SK-N-SH (cell line): ENCODE results near the gene CCDC194. TPM values are rescaled to one million over a fixed set of nuclear protein-coding genes. Genes with fewer than 3 reads are reported as not detected.

ENCODE experiments used
- CTCF ChIA-PET: fragments of 300-600, 350-600 bp; formaldehyde crosslinking; extraction: SDS; loops from one replicate; lab custom pipeline; 2021; lab: Yijun Ruan, JAX
- POLR2A ChIA-PET: fragments of 350-600 bp; sonication (Branson Sonifier 250); formaldehyde crosslinking; extraction: SDS; loops from one replicate; lab custom pipeline; 2020; ENCODE audit warnings: antibody characterized with exemption, inconsistent platforms; lab: Yijun Ruan, JAX
- DNase-seq: peaks from one replicate; pipeline ENCODE4 v3.0.0; 2012
- H2AFZ ChIP-seq: fragments of 200-600 bp; sonication (generic); 2 replicates; pipeline ENCODE4 v1.8.1; 2016; ENCODE audit warnings: antibody characterized with exemption, mild to moderate bottlenecking, low read depth
- H3F3A ChIP-seq: fragments of 200-600 bp; sonication (generic); replicated peaks from 2 replicates; pipeline ENCODE3; 2016; ENCODE audit warnings: antibody characterized with exemption, mild to moderate bottlenecking; ENCODE audit not compliant: insufficient read depth
- H3K27ac ChIP-seq, 2 experiments: fragments of 200-500 bp in 1 of 2; fragments of 200-600 bp in 1 of 2; sonication (Bioruptor generic) in 1 of 2; sonication (generic), shearing (Covaris generic) in 1 of 2; 2 replicates each; pipeline versions ENCODE4 v1.5.1 to v1.6.1; 2014 to 2016; ENCODE audit warnings: low read depth in 2 of 2, inconsistent platforms in 1 of 2, low read length in 1 of 2, mild to moderate bottlenecking in 1 of 2, mixed read lengths in 1 of 2
- H3K27me3 ChIP-seq: fragments of 200-600 bp; sonication (generic), shearing (Covaris generic); 2 replicates; pipeline ENCODE4 v1.6.1; 2016; ENCODE audit warnings: mixed run types; ENCODE audit not compliant: insufficient read depth
- H3K36me3 ChIP-seq, 2 experiments: fragments of 200-500 bp in 1 of 2; fragments of 200-600 bp in 1 of 2; sonication (Bioruptor generic) in 1 of 2; sonication (generic) in 1 of 2; replicated peaks in 1 of 2; 2 replicates each; pipeline versions ENCODE3 to v1.5.1; 2014 to 2016; ENCODE audit warnings: low read length in 1 of 2, mild to moderate bottlenecking in 1 of 2; ENCODE audit not compliant: insufficient read depth in 2 of 2, control insufficient read depth in 1 of 2
- H3K4me1 ChIP-seq, 2 experiments: fragments of 200-500 bp in 1 of 2; fragments of 200-600 bp in 1 of 2; sonication (Bioruptor generic) in 1 of 2; sonication (generic), shearing (Covaris generic) in 1 of 2; 2 replicates each; pipeline versions ENCODE4 v1.5.1 to v1.6.1; 2014 to 2016; ENCODE audit warnings: low read depth in 1 of 2, low read length in 1 of 2, mixed run types in 1 of 2; ENCODE audit not compliant: insufficient read depth in 2 of 2, control insufficient read depth in 1 of 2
- H3K4me2 ChIP-seq: fragments of 200-600 bp; sonication (generic), shearing (Covaris generic); 2 replicates; pipeline ENCODE4 v1.6.1; 2017; ENCODE audit warnings: mixed run types
- H3K4me3 ChIP-seq, 2 experiments: fragments of 200-500 bp in 1 of 2; fragments of 200-600 bp in 1 of 2; sonication (Bioruptor generic) in 1 of 2; sonication (generic), shearing (Covaris generic) in 1 of 2; 2 replicates each; pipeline versions ENCODE4 v1.5.1 to v1.8.1; 2014 to 2016; ENCODE audit warnings: low read depth in 2 of 2, inconsistent platforms in 1 of 2, low read length in 1 of 2, mild to moderate bottlenecking in 1 of 2, mixed read lengths in 1 of 2, moderate library complexity in 1 of 2
- H3K79me2 ChIP-seq: fragments of 200-600 bp; sonication (generic); 2 replicates; pipeline ENCODE4 v1.8.1; 2017; ENCODE audit warnings: mild to moderate bottlenecking; ENCODE audit not compliant: insufficient read depth
- H3K9ac ChIP-seq: fragments of 200-600 bp; sonication (generic); 2 replicates; pipeline ENCODE4 v1.6.1; 2017; ENCODE audit warnings: mixed run types
- H3K9me2 ChIP-seq: fragments of 200-600 bp; sonication (generic); 2 replicates; pipeline ENCODE4 v1.6.1; 2017; ENCODE audit warnings: mixed run types
- H3K9me3 ChIP-seq: fragments of 200-600 bp; sonication (generic); 2 replicates; pipeline ENCODE4 v1.6.1; 2017; ENCODE audit warnings: mixed run types, mild to moderate bottlenecking, moderate library complexity
- H4K20me1 ChIP-seq: fragments of 200-600 bp; sonication (generic); 2 replicates; pipeline ENCODE4 v1.6.1; 2017; ENCODE audit warnings: mild to moderate bottlenecking, mixed run types; ENCODE audit not compliant: insufficient read depth
- ELF1 ChIP-seq: IDR thresholded peaks from 2 replicates; pipeline ENCODE4 v1.4.0; 2012
- EZH2phosphoT487 ChIP-seq: fragments of 200-600 bp; sonication (generic); IDR thresholded peaks from 2 replicates; pipeline ENCODE4 v1.6.1; 2017; ENCODE audit warnings: low read depth, mixed run types, mild to moderate bottlenecking, antibody characterized with exemption, moderate library complexity, borderline replicate concordance
- FOSL2 ChIP-seq: IDR thresholded peaks from 2 replicates; pipeline ENCODE4 v1.4.0; 2012; ENCODE audit warnings: low read depth, mild to moderate bottlenecking, moderate library complexity, borderline replicate concordance
- GABPA ChIP-seq: IDR thresholded peaks from 2 replicates; pipeline ENCODE4 v1.4.0; 2012; ENCODE audit warnings: low read depth, mild to moderate bottlenecking
- MEF2A ChIP-seq: IDR thresholded peaks from 2 replicates; pipeline ENCODE4 v1.4.0; 2012; ENCODE audit warnings: low read depth, borderline replicate concordance
- NFIC ChIP-seq: IDR thresholded peaks from 2 replicates; pipeline ENCODE4 v1.4.0; 2012; ENCODE audit warnings: borderline replicate concordance
- POLR2AphosphoS5 ChIP-seq: IDR thresholded peaks from 2 replicates; pipeline ENCODE4 v1.6.1; 2012; ENCODE audit warnings: low read depth, low read length
- RAD21 ChIP-seq: IDR thresholded peaks from 2 replicates; pipeline ENCODE4 v1.6.1; 2012; ENCODE audit warnings: mild to moderate bottlenecking, low read length
- REST ChIP-seq: IDR thresholded peaks from 2 replicates; pipeline ENCODE4 v1.6.1; 2012; ENCODE audit warnings: mild to moderate bottlenecking, low read depth, low read length, moderate library complexity
- RXRA ChIP-seq: IDR thresholded peaks from 2 replicates; pipeline ENCODE4 v1.4.0; 2012; ENCODE audit warnings: low read depth, mild to moderate bottlenecking, borderline replicate concordance
- SMC3 ChIP-seq: IDR thresholded peaks from 2 replicates; pipeline ENCODE4 v1.6.1; 2012; ENCODE audit warnings: low read depth, low read length, improper control_type of control experiment
- TAF1 ChIP-seq: IDR thresholded peaks from 2 replicates; pipeline ENCODE4 v1.6.1; 2012; ENCODE audit warnings: low read depth, mild to moderate bottlenecking, low read length, moderate library complexity, borderline replicate concordance
- TCF12 ChIP-seq: IDR thresholded peaks from 2 replicates; pipeline ENCODE4 v1.4.0; 2012
- TEAD4 ChIP-seq: IDR thresholded peaks from 2 replicates; pipeline ENCODE4 v1.4.0; 2012; ENCODE audit warnings: mild to moderate bottlenecking, borderline replicate concordance; ENCODE audit not compliant: insufficient read depth
- YY1 ChIP-seq: IDR thresholded peaks from 2 replicates; pipeline ENCODE4 v1.4.0; 2012; ENCODE audit warnings: low read depth, mild to moderate bottlenecking
- WGBS: methylation state at CpG from one replicate; pipeline ENCODE4 v1.1.6; 2017; ENCODE audit warnings: low lambda C conversion rate; 5-methylcytosine and 5-hydroxymethylcytosine counted together
- polyA plus RNA-seq, 3 experiments: library from polyadenylated mRNA; depleted of rRNA; stranded (reverse); fragments of >200 nt; gene quantifications; 2 replicates each; pipeline ENCODE4 v1.2.3, GENCODE V29; 2012
- TF ChIP-seq, protein P1 (sequence below): IDR thresholded peaks from 2 replicates; pipeline ENCODE4; 2012
- TF ChIP-seq, protein P2 (sequence below): fragments of 150-350 bp; IDR thresholded peaks from 2 replicates; pipeline ENCODE4 v1.6.1; 2017; ENCODE audit warnings: antibody characterized with exemption, low read length, low read depth, borderline replicate concordance

CCDC194 gene
- polyA plus RNA-seq, 1 of the 3 experiments (the other 2 are of a cell fraction): not detected

- DNase-seq: no peak
- TF ChIP-seq ELF1 (no peak), TAF1 (no peak), EZH2phosphoT487 (no peak), RXRA (no peak), RAD21 (no peak), NFIC (no peak), SMC3 (no peak), TCF12 (no peak), TEAD4 (no peak), REST (no peak)
- TF ChIP-seq, protein P1, sequence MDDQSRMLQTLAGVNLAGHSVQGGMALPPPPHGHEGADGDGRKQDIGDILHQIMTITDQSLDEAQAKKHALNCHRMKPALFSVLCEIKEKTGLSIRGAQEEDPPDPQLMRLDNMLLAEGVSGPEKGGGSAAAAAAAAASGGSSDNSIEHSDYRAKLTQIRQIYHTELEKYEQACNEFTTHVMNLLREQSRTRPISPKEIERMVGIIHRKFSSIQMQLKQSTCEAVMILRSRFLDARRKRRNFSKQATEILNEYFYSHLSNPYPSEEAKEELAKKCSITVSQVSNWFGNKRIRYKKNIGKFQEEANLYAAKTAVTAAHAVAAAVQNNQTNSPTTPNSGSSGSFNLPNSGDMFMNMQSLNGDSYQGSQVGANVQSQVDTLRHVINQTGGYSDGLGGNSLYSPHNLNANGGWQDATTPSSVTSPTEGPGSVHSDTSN: no peak
- Histone ChIP-seq H3K9me3 (no peaks in the 10 kb centered on the region), H3K4me2 (no peak overlapping the region), H3K36me3 (no peaks in the 10 kb centered on the region), H3K9me2 (no peaks in the 10 kb centered on the region), H3F3A (no peaks in the 10 kb centered on the region), H3K79me2 (no peaks in the 10 kb centered on the region), H2AFZ (no peak overlapping the region), H3K27ac (no peak overlapping the region), H3K4me1 (peaks cover 5 to 6% of the 10 kb centered on the region in 2 experiments; a peak in 1 of 4 replicates), H3K9ac (no peak overlapping the region), H3K27me3 (no peaks in the 10 kb centered on the region), H3K4me3 (no peak overlapping the region), H4K20me1 (no peaks in the 10 kb centered on the region)
- ChIA-PET CTCF (interaction anchor here (0.9 to 8.9 kb wide), 9 partner anchors 10 to 100 kb away, joined by 3 to 80 read pairs (median 4); no protein-coding TSS in a partner anchor), POLR2A (no interaction called here)
- 92% methylated on average over 2 of the region's 2 CpGs for WGBS
Measured at GRCh38 chr19:17347877-17348276, 46.1 kb downstream of the CCDC194 start.

- CTCF ChIA-PET: interaction anchor here (0.8 to 8.9 kb wide), 11 partner anchors 10 to 101 kb away, joined by 3 to 80 read pairs (median 3); no protein-coding TSS in a partner anchor
Measured at GRCh38 chr19:17347361-17347760, 46.6 kb downstream of the CCDC194 start.

More at GRCh38 chr19:17347361-17347760, 46.6 kb downstream of the CCDC194 start:
- POLR2A ChIA-PET: no interaction called here
- Histone ChIP-seq H3K9me3 (no peaks in the 10 kb centered on the region), H3K27me3 (no peaks in the 10 kb centered on the region), H3K9me2 (no peaks in the 10 kb centered on the region), H3K36me3 (no peaks in the 10 kb centered on the region), H3F3A (no peaks in the 10 kb centered on the region), H3K9ac (no peak overlapping the region), H4K20me1 (no peaks in the 10 kb centered on the region)
- DNase-seq: no peak
- TF ChIP-seq MEF2A (no peak), GABPA (no peak), RXRA (no peak), YY1 (no peak), FOSL2 (no peak), POLR2AphosphoS5 (no peak), TEAD4 (no peak)
- TF ChIP-seq, protein P2, sequence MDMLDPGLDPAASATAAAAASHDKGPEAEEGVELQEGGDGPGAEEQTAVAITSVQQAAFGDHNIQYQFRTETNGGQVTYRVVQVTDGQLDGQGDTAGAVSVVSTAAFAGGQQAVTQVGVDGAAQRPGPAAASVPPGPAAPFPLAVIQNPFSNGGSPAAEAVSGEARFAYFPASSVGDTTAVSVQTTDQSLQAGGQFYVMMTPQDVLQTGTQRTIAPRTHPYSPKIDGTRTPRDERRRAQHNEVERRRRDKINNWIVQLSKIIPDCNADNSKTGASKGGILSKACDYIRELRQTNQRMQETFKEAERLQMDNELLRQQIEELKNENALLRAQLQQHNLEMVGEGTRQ: no peak
- TF ChIP-seq, protein P1: no peak
- TF ChIP-seq, all 33 proteins: peak for 0
- Histone ChIP-seq H3K27ac (no peak overlapping the region), H3K4me2 (no peak overlapping the region), H3K4me1 (peaks cover 5 to 6% of the 10 kb centered on the region in 2 experiments; a peak in 1 of 4 replicates), H3K4me3 (no peak overlapping the region), H3K79me2 (no peaks in the 10 kb centered on the region), H2AFZ (no peak overlapping the region)
- 53% methylated on average over 5 of the region's 6 CpGs for WGBS
